ENCODE data around the gene RAB11FIP4. TPM values are rescaled to one million over a fixed set of nuclear protein-coding genes. Genes with fewer than 3 reads are reported as not detected.

The RAB11FIP4 gene
- total RNA-seq, 1 experiment from 2014 or later, result 10.8 TPM

DNA sequence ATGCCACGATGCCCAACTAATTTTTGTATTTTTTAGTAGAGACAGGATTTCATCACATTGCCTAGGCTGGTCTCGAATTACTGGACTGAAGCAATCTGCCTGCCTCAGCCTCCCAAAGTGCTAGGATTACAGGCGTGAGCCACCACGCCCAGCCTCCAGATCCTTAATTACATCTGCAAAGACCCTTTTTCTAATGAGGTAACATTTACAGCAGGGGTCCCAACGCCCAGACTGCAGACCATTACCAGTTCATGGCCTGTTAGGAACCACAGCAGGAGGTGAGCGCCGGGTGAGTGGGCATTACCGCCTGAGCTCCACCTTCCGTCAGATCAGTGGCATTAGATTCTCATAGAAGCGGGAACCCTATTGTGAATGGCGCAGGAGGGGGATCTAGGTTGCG, 4.0 kb upstream of the RAB11FIP4 start:
- no TSS peak for BruUV-seq (replicated peaks)
- ChIA-PET CTCF (no interaction called here), POLR2A (no interaction called here)
- DNase-seq (ENCODE audit: low read depth, low spot score) (no peak), ATAC-seq (no peak)
- intact Hi-C loops (cut with micrococcal nuclease; ENCODE audit: unreplicated experiment) (loop anchor here (5.0 kb wide), 1 partner anchor 140 kb away; no protein-coding TSS in a partner anchor), in situ Hi-C loops (cut with HindIII; ENCODE audit: low pct_unique_long_range_greater_than_20kb, low sequenced_read_pairs) (no loop called here)
- TF ChIP-seq POLR2AphosphoS5 (IDR thresholded peaks at IDR 0.05; ENCODE audit: low read depth, low read length) (no peak), TCF7L2 (IDR thresholded peaks at IDR 0.05; ENCODE audit: low read depth, low read length) (no peak), SIN3A (IDR thresholded peaks at IDR 0.05; ENCODE audit: borderline replicate concordance, insufficient read depth, low read depth, low read length) (no peak)
- TF ChIP-seq, protein P1, sequence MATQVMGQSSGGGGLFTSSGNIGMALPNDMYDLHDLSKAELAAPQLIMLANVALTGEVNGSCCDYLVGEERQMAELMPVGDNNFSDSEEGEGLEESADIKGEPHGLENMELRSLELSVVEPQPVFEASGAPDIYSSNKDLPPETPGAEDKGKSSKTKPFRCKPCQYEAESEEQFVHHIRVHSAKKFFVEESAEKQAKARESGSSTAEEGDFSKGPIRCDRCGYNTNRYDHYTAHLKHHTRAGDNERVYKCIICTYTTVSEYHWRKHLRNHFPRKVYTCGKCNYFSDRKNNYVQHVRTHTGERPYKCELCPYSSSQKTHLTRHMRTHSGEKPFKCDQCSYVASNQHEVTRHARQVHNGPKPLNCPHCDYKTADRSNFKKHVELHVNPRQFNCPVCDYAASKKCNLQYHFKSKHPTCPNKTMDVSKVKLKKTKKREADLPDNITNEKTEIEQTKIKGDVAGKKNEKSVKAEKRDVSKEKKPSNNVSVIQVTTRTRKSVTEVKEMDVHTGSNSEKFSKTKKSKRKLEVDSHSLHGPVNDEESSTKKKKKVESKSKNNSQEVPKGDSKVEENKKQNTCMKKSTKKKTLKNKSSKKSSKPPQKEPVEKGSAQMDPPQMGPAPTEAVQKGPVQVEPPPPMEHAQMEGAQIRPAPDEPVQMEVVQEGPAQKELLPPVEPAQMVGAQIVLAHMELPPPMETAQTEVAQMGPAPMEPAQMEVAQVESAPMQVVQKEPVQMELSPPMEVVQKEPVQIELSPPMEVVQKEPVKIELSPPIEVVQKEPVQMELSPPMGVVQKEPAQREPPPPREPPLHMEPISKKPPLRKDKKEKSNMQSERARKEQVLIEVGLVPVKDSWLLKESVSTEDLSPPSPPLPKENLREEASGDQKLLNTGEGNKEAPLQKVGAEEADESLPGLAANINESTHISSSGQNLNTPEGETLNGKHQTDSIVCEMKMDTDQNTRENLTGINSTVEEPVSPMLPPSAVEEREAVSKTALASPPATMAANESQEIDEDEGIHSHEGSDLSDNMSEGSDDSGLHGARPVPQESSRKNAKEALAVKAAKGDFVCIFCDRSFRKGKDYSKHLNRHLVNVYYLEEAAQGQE (IDR thresholded peaks at IDR 0.05; ENCODE audit: insufficient read depth in 1 of 2, low read depth in 2 of 2, low read length in 1 of 2), result no peak
- TF ChIP-seq, protein P2, sequence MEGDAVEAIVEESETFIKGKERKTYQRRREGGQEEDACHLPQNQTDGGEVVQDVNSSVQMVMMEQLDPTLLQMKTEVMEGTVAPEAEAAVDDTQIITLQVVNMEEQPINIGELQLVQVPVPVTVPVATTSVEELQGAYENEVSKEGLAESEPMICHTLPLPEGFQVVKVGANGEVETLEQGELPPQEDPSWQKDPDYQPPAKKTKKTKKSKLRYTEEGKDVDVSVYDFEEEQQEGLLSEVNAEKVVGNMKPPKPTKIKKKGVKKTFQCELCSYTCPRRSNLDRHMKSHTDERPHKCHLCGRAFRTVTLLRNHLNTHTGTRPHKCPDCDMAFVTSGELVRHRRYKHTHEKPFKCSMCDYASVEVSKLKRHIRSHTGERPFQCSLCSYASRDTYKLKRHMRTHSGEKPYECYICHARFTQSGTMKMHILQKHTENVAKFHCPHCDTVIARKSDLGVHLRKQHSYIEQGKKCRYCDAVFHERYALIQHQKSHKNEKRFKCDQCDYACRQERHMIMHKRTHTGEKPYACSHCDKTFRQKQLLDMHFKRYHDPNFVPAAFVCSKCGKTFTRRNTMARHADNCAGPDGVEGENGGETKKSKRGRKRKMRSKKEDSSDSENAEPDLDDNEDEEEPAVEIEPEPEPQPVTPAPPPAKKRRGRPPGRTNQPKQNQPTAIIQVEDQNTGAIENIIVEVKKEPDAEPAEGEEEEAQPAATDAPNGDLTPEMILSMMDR (IDR thresholded peaks at IDR 0.05), result no peak
- no peaks in the 10 kb centered on the region for H3K36me3 ChIP-seq (ENCODE audit: control insufficient read depth, insufficient read depth, low read length)
- H3K4me3 ChIP-seq (ENCODE audit: low read depth in 2 of 2, low read length in 2 of 2), result no peak overlapping the region
- H3K27me3 ChIP-seq (ENCODE audit: control insufficient read depth, insufficient read depth, low read length), result no peaks in the 10 kb centered on the region
- no peaks in the 10 kb centered on the region for H3K4me1 ChIP-seq (ENCODE audit: control insufficient read depth, insufficient read depth, low read length)
- H3K27ac ChIP-seq (ENCODE audit: low read length), result no peak overlapping the region
- H3K9me3 ChIP-seq (ENCODE audit: control insufficient read depth, insufficient read depth, low read depth, low read length), result no peaks in the 10 kb centered on the region

DNA sequence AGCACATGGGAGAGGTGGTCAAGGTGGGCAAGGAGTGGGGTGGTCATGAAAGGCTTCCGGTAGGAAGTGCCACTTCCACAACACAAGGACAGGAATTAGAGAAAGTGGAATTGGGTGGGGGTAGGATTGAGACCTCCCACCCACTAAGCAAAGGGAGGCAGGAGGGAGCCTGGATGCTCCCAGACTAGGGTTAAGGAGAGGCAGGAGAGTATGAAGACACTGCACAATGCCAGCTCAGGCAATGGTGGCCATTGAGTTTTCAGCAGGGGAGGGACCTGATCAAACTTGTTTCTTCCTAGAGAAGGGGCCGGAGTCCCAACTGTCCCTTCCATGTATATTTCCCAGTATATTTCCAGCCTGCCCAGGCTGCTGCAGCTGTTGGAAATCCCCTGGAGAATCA, 3.1 kb upstream of the RAB11FIP4 start:
- DNase-seq (ENCODE audit: low read depth, low spot score) (no peak), ATAC-seq (no peak)
- no peaks in the 10 kb centered on the region for H3K4me1 ChIP-seq (ENCODE audit: control insufficient read depth, insufficient read depth, low read length)
- intact Hi-C loops (cut with micrococcal nuclease; ENCODE audit: unreplicated experiment) (loop anchor here (5.0 kb wide), 1 partner anchor 139 kb away; no protein-coding TSS in a partner anchor), in situ Hi-C loops (cut with HindIII; ENCODE audit: low pct_unique_long_range_greater_than_20kb, low sequenced_read_pairs) (no loop called here)
- no peak overlapping the region for H3K4me3 ChIP-seq (ENCODE audit: low read depth in 2 of 2, low read length in 2 of 2)
- no peaks in the 10 kb centered on the region for H3K27me3 ChIP-seq (ENCODE audit: control insufficient read depth, insufficient read depth, low read length)
- no peaks in the 10 kb centered on the region for H3K36me3 ChIP-seq (ENCODE audit: control insufficient read depth, insufficient read depth, low read length)
- ChIA-PET POLR2A (no interaction called here), CTCF (interaction anchor here (0.6 kb wide), 1 partner anchor 93 kb away, joined by 4 read pairs; no protein-coding TSS in a partner anchor)
- no TSS peak for BruUV-seq (replicated peaks)
- TF ChIP-seq POLR2AphosphoS5 (IDR thresholded peaks at IDR 0.05; ENCODE audit: low read depth, low read length) (no peak), TCF7L2 (IDR thresholded peaks at IDR 0.05; ENCODE audit: low read depth, low read length) (no peak), SIN3A (IDR thresholded peaks at IDR 0.05; ENCODE audit: borderline replicate concordance, insufficient read depth, low read depth, low read length) (no peak)
- TF ChIP-seq, protein P2 (IDR thresholded peaks at IDR 0.05), result no peak
- TF ChIP-seq, protein P1 (IDR thresholded peaks at IDR 0.05; ENCODE audit: insufficient read depth in 1 of 2, low read depth in 2 of 2, low read length in 1 of 2), result no peak
- no peaks in the 10 kb centered on the region for H3K9me3 ChIP-seq (ENCODE audit: control insufficient read depth, insufficient read depth, low read depth, low read length)
- H3K27ac ChIP-seq (ENCODE audit: low read length), result no peak overlapping the region
